ENCODE data around the gene ZNF74. TPM values are rescaled to one million over a fixed set of nuclear protein-coding genes. Genes with fewer than 3 reads are reported as not detected.

The ZNF74 gene
- total and polyA plus RNA-seq, 10 of the 15 experiments (the other 5 are each of a cell fraction or from before 2014, with no cell fraction given): 0.37 to 9.3 (median 5.1) TPM

DNA sequence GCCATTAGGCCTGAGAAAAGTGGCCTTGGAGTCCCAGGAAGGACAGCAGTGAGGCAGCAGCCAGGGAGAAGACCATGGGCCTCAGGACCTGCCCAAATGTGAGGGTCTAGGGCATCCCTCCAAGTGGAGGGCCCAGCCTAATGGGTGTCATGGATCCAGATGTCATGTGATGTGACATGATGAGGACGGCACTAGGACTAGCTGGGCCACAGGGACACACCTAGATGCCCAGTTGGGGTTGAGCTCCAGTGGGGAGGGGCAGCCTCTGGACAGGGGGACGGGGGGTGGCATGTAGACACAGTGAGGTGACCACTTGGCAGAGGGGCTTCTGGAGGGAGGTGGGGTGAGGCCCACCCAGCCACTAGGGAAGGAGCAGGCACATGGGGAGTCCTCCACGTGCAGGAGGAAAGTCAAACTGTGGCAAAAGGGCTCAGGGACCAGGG is 38.3 kb downstream of the ZNF74 start:
- no peak overlapping the region for H3K27ac ChIP-seq (ENCODE audit: control insufficient read depth, insufficient read depth)
- H4K20me1 ChIP-seq (ENCODE audit: control insufficient read depth, insufficient read depth): no peaks in the 10 kb centered on the region; the same call in 1 of the 2 replicates
- 24% methylated on average over 3 of the region's 3 CpGs for WGBS (ENCODE audit: insufficient coverage, insufficient replicate concordance, low lambda C conversion rate, missing lambda C conversion rate)
- no peak for ATAC-seq
- intact Hi-C loops (cut with micrococcal nuclease; ENCODE audit: unreplicated experiment): no loop called here
- no peak for TF ChIP-seq BRCA1 (IDR thresholded peaks at IDR 0.05; ENCODE audit: low read depth, low read length)
- TF ChIP-seq CBX3 (IDR thresholded peaks at IDR 0.05; ENCODE audit: borderline replicate concordance, low read depth): no peak
- TF ChIP-seq SP1 (IDR thresholded peaks at IDR 0.05; ENCODE audit: low read depth, low read length): no peak
- TF ChIP-seq ZNF24 (IDR thresholded peaks at IDR 0.05): no peak
- no peak for TF ChIP-seq KDM1A (IDR thresholded peaks at IDR 0.05; ENCODE audit: borderline replicate concordance)
- TF ChIP-seq IKZF2 (IDR thresholded peaks at IDR 0.05): no peak
- TF ChIP-seq ZNF217 (IDR thresholded peaks at IDR 0.05): no peak
- TF ChIP-seq BHLHE40 (IDR thresholded peaks at IDR 0.05; ENCODE audit: borderline replicate concordance in 1 of 2, low read depth in 2 of 2, low read length in 1 of 2): no peak
- no peak for TF ChIP-seq MAX (IDR thresholded peaks at IDR 0.05; ENCODE audit: low read depth, low read length)
- TF ChIP-seq FOXM1 (IDR thresholded peaks at IDR 0.05; ENCODE audit: low read depth, low read length): no peak
- no peak for TF ChIP-seq RFX5 (IDR thresholded peaks at IDR 0.05; ENCODE audit: low read depth, low read length)
- TF ChIP-seq HDAC6 (IDR thresholded peaks at IDR 0.05; ENCODE audit: unreplicated experiment): no peak
- TF ChIP-seq CHD1 (IDR thresholded peaks at IDR 0.05; ENCODE audit: low read depth, low read length): no peak
- no peak for TF ChIP-seq DPF2 (IDR thresholded peaks at IDR 0.05)
- TF ChIP-seq CHD4 (IDR thresholded peaks at IDR 0.05): no peak
- ChIA-PET CTCF (no interaction called here), SMC1A (ENCODE audit: uncharacterized antibody, unreplicated experiment) (no interaction called here), POLR2A (no interaction called here), RAD21 (ENCODE audit: unreplicated experiment) (no interaction called here)
- H2AFZ ChIP-seq (ENCODE audit: control insufficient read depth, low read depth, low read length): no peak overlapping the region
- peaks cover 10 to 23% of the 10 kb centered on the region in 2 experiments for H3K27me3 ChIP-seq (replicated peaks in 1 of 2; ENCODE audit: control insufficient read depth in 2 of 2, insufficient read depth in 2 of 2, low read length in 1 of 2)
- no peak overlapping the region for H3K4me3 ChIP-seq
- H3K9ac ChIP-seq (ENCODE audit: control insufficient read depth, insufficient read depth, low read length): no peak overlapping the region
- in situ Hi-C loops (cut with MboI): no loop called here
- H3K4me2 ChIP-seq (ENCODE audit: control insufficient read depth, insufficient read depth): no peak overlapping the region
- BruUV-seq (replicated peaks): no TSS peak
- no peak for DNase-seq (ENCODE audit: low read depth, low spot score)
- H3K36me3 ChIP-seq (ENCODE audit: control insufficient read depth in 2 of 2, insufficient read depth in 2 of 2, low read length in 1 of 2): no peaks in the 10 kb centered on the region
- peaks cover 8% of the 10 kb centered on the region for H3K4me1 ChIP-seq (ENCODE audit: control insufficient read depth, insufficient read depth, low read length)
- no peaks in the 10 kb centered on the region for H3K9me3 ChIP-seq (replicated peaks; ENCODE audit: control insufficient read depth, insufficient read depth, low read length)
- FAIRE-seq: no peak
- no peaks in the 10 kb centered on the region for H3K79me2 ChIP-seq (ENCODE audit: control insufficient read depth, insufficient read depth, low read length)
